Measurements from ENCODE around the gene SPSB1.

- TF ChIP-seq, protein P1, sequence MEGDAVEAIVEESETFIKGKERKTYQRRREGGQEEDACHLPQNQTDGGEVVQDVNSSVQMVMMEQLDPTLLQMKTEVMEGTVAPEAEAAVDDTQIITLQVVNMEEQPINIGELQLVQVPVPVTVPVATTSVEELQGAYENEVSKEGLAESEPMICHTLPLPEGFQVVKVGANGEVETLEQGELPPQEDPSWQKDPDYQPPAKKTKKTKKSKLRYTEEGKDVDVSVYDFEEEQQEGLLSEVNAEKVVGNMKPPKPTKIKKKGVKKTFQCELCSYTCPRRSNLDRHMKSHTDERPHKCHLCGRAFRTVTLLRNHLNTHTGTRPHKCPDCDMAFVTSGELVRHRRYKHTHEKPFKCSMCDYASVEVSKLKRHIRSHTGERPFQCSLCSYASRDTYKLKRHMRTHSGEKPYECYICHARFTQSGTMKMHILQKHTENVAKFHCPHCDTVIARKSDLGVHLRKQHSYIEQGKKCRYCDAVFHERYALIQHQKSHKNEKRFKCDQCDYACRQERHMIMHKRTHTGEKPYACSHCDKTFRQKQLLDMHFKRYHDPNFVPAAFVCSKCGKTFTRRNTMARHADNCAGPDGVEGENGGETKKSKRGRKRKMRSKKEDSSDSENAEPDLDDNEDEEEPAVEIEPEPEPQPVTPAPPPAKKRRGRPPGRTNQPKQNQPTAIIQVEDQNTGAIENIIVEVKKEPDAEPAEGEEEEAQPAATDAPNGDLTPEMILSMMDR (IDR thresholded peaks at IDR 0.05 in 2 of 3, conservative IDR thresholded peaks at IDR 0.05 in 1 of 3; ENCODE audit: control insufficient read depth in 2 of 3, extremely low read depth in 1 of 3, insufficient read depth in 1 of 3, low read depth in 3 of 3, low read length in 3 of 3): no peak
- TF ChIP-seq SMC3 (IDR thresholded peaks at IDR 0.05; ENCODE audit: borderline replicate concordance, low read length): no peak
- TF ChIP-seq MAX (IDR thresholded peaks at IDR 0.05; ENCODE audit: low read depth, low read length): no peak
- no peak for TF ChIP-seq RFX5 (IDR thresholded peaks at IDR 0.05; ENCODE audit: low read depth, low read length)
- TF ChIP-seq FOXK2 (IDR thresholded peaks at IDR 0.05): no peak
These were observed 47.5 kb upstream of the SPSB1 start for GRCh38 chr1:9245230-9245619.

All from GM12878 (cell line).